HG02763 (cell line): Measurements from ENCODE around the gene XXYLT1.
A peak's percentile ranks its signal among the peaks of the same experiment; 100 is the strongest.
"Not testable (repeated sequence)": the region's sequence is repeated elsewhere in the genome, so short reads cannot be mapped to it uniquely, and the experiment has no call there.

ENCODE experiments used
- ATAC-seq: cut with Tn5 transposase; IDR thresholded peaks from one replicate; pipeline ENCODE4 v1.9.1; 2021; ENCODE audit warnings: mild to moderate bottlenecking, moderate library complexity; ENCODE audit not compliant: unreplicated experiment

XXYLT1 gene

GRCh38 chr3:195270817-195271409 lies at the start of gene XXYLT1:
XXYLT1 (minus strand) TSS chr3:195271159; CDS start chr3:195271058, 101 bp downstream.
- ATAC-seq: peak; percentile 78

- ATAC-seq: no peak
Measured at GRCh38 chr3:195319060-195319459, 48.1 kb upstream of the XXYLT1 start.

DNA sequence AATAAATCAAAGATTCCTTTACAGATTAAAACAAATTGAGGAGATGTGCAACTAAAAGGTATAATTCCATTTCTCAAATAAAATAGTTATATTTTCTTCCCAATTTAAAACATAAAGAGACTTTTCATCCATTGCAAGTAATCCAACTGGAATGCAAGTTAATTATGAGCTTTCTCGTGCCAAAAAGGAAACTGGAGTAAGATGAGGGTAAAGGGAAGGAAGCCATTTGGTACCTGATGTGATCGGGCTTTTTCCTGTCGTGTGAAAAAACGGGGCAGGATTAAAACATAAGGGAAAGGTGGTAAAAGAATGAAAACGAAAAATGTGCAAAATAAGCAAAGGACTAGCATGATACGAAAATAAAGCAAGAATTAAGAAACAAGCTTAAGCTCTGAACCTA lies 41.8 kb upstream of the XXYLT1 start:
- no peak for ATAC-seq

GRCh38 chr3:195307711-195308110 lies 36.8 kb upstream of the XXYLT1 start:
- ATAC-seq: no peak

GRCh38 chr3:195306369-195306768 lies 35.4 kb upstream of the XXYLT1 start:
- no peak for ATAC-seq

- ATAC-seq: no peak
Measured at GRCh38 chr3:195302431-195302830, 31.5 kb upstream of the XXYLT1 start.

- peak; percentile 64 for ATAC-seq
Measured at GRCh38 chr3:195297446-195297845, 26.5 kb upstream of the XXYLT1 start.

DNA sequence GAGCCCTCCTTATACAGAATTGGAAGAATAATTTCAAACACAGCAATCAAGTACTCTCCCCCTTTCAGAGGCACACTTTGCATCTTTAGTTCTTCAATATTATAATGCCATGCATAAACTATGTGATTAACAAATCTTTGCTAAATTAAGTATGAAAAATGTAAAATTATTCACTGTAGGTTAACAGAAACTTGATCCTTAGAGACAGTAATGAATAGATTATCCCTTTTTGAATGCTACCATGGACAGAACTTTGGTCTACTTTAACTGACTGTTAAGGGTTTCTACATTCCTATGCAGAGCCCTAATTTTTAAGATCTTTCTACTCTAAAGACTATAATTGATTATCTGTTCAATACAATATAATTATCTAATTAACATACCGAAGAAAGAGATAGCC lies 25.7 kb upstream of the XXYLT1 start:
- no peak for ATAC-seq

DNA sequence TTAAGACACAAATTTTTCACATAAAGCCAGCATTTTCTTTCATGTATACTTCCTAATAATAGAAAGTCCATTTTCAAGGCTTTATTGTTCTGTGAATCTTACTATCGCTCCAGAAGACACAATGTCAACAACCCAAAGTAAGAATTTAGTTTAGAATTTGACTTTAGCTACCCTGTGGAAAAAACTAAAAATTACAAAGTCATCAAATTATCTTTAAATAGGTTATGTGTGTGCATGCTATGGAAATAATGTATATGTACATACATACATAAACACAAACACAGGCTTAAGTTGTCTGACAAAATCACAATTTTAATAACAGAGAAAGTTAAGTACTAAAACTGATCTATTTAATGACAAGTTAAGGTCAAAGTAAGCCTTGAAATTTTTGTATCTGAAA lies 20.2 kb upstream of the XXYLT1 start:
- no peak for ATAC-seq

- ATAC-seq: not testable (repeated sequence)
Measured at GRCh38 chr3:195290643-195291042, 19.7 kb upstream of the XXYLT1 start.

- no peak for ATAC-seq
Measured at GRCh38 chr3:195286115-195286872, 15.3 kb upstream of the XXYLT1 start.

DNA sequence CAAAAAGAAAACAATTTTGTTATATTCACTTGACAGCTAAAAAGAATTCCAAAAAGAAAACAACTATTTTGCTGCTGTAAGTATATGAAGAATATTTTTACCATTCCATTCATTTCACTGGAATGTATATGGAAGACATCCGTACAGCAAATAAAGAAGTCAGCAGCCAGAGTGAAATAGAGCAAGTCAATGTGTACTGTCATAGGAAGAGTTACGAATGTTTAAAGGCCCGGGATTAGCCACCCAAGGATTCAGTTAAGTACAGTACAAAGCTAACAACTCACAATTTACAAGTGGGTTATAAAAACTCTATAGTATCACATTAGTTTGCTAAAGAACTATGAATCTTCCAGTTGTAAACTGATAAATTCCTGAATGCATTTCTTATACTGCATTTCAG lies 14.4 kb upstream of the XXYLT1 start:
- no peak for ATAC-seq

GRCh38 chr3:195284842-195285241 lies 13.9 kb upstream of the XXYLT1 start:
- no peak for ATAC-seq

DNA sequence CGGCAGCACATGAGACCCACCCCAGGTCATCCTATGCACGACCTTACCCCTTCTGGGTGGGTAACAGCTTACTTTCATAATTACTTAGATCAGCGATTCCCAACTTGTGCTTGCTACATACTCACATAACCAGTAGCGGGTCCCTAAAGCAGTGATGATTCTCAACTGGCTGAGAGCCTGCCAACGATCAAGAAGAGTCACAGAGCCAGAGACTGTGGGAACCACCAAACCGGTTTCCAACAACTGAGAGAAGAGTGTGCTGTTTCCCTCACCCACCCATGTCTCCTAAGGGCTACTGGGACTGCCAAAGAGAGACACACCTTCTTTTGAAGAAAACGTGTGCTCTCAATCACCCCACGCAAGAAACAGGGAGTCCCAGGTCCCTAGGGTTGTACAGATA lies 12.0 kb upstream of the XXYLT1 start:
- ATAC-seq: no peak

GRCh38 chr3:195274259-195274966 lies 3.5 kb upstream of the XXYLT1 start:
- ATAC-seq: no peak

- peak; percentile 67 for ATAC-seq
Measured at GRCh38 chr3:195271410-195272243, 668 bp upstream of the XXYLT1 start.

- ATAC-seq: peak; percentile 13
Measured at GRCh38 chr3:195270079-195270816, 711 bp downstream of the XXYLT1 start.

GRCh38 chr3:195269375-195270078 lies 1.4 kb downstream of the XXYLT1 start:
- ATAC-seq: no peak

DNA sequence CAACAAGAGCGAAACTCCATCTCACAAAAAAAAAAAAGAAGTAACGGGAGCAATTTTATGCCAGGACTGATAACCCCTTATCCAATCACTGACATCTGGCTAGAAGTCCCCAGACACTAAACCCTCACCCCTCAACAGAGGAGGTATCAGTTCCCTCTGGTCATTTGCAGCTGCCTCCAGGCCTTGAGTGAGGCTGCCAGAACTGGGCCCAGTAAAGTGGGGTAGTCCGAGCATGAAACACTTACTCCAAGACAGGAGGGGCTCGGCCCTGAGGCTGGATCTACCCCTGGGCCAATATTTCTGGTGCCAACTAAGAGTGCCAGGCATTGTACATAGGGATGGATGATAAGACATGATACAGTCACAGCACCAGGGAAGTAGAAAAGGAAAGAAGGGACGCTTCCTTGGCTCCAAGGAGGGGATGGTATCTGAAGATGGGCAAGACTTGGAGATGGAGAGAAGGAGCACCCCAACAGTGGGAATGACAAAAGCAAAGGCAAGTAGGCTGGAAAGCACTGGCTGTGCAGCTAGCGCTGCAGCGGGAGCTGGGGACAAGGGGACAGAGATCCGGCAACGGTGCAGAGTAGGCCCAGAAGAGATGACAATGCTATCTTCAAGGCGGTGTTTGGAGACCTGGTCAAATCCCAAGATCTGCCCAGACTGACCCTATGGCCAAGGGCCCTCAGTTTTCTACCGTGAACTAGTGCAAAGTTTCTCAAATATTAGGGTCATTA lies 2.2 kb downstream of the XXYLT1 start:
- ATAC-seq: no peak
